Osteoblast (primary cell): ENCODE data around the gene ZNF775. TPM values are rescaled to one million over a fixed set of nuclear protein-coding genes. Genes with fewer than 3 reads are reported as not detected.

ENCODE experiments used
- DNase-seq: peaks from one replicate; pipeline ENCODE4 v3.0.0; 2011; ENCODE audit warnings: low spot score, mixed read lengths; ENCODE audit not compliant: insufficient read length; ENCODE audit errors: missing footprints
- H2AFZ ChIP-seq: 2 replicates; pipeline ENCODE4 v1.6.0; 2011; ENCODE audit warnings: mild to moderate bottlenecking, low read length
- H3K27ac ChIP-seq: 2 replicates; pipeline ENCODE4 v1.5.1; 2011; ENCODE audit warnings: mild to moderate bottlenecking, low read depth, low read length, moderate library complexity
- H3K27me3 ChIP-seq: 2 replicates; pipeline ENCODE4 v1.6.0; 2012; ENCODE audit warnings: mild to moderate bottlenecking, control low read depth, inconsistent platforms, low read length, moderate library complexity; ENCODE audit not compliant: insufficient read depth
- H3K36me3 ChIP-seq: 2 replicates; pipeline ENCODE4 v1.5.1; 2011; ENCODE audit warnings: mild to moderate bottlenecking, low read length, control low read depth, moderate library complexity; ENCODE audit not compliant: insufficient read depth
- H3K4me1 ChIP-seq: 2 replicates; pipeline ENCODE4 v1.5.1; 2011; ENCODE audit warnings: mild to moderate bottlenecking, low read length, control low read depth, moderate library complexity; ENCODE audit not compliant: insufficient read depth
- H3K4me2 ChIP-seq: 2 replicates; pipeline ENCODE4 v1.6.0; 2011; ENCODE audit warnings: mild to moderate bottlenecking, low read length; ENCODE audit not compliant: insufficient read depth
- H3K4me3 ChIP-seq: fragments of 200-600 bp; sonication (generic); 3 replicates; pipeline ENCODE4 v1.5.1; 2012; ENCODE audit warnings: mild to moderate bottlenecking, low read length, inconsistent platforms; ENCODE audit not compliant: insufficient read depth
- H3K79me2 ChIP-seq: 2 replicates; pipeline ENCODE4 v1.6.0; 2012; ENCODE audit warnings: mild to moderate bottlenecking, low read length, control low read depth, inconsistent platforms; ENCODE audit not compliant: insufficient read depth
- H3K9me3 ChIP-seq: 2 replicates; pipeline ENCODE4 v1.5.1; 2011; ENCODE audit warnings: low read depth, low read length, control low read depth
- H4K20me1 ChIP-seq: 2 replicates; pipeline ENCODE4 v1.6.0; 2012; ENCODE audit warnings: mild to moderate bottlenecking, low read length, control low read depth; ENCODE audit not compliant: insufficient read depth
- total RNA-seq: library from RNA; depleted of rRNA; stranded (reverse); fragments of >200 nt; gene quantifications from 2 replicates; pipeline ENCODE4 v1.2.3, GENCODE V29; 2012
- TF ChIP-seq, protein P1 (sequence below): IDR thresholded peaks from 2 replicates; pipeline ENCODE4 v1.5.1; 2011; ENCODE audit warnings: mild to moderate bottlenecking, low read depth, low read length, moderate library complexity; ENCODE audit errors: extremely low read depth

ZNF775 gene
- total RNA-seq, 1 donor: 6.2 TPM

DNA sequence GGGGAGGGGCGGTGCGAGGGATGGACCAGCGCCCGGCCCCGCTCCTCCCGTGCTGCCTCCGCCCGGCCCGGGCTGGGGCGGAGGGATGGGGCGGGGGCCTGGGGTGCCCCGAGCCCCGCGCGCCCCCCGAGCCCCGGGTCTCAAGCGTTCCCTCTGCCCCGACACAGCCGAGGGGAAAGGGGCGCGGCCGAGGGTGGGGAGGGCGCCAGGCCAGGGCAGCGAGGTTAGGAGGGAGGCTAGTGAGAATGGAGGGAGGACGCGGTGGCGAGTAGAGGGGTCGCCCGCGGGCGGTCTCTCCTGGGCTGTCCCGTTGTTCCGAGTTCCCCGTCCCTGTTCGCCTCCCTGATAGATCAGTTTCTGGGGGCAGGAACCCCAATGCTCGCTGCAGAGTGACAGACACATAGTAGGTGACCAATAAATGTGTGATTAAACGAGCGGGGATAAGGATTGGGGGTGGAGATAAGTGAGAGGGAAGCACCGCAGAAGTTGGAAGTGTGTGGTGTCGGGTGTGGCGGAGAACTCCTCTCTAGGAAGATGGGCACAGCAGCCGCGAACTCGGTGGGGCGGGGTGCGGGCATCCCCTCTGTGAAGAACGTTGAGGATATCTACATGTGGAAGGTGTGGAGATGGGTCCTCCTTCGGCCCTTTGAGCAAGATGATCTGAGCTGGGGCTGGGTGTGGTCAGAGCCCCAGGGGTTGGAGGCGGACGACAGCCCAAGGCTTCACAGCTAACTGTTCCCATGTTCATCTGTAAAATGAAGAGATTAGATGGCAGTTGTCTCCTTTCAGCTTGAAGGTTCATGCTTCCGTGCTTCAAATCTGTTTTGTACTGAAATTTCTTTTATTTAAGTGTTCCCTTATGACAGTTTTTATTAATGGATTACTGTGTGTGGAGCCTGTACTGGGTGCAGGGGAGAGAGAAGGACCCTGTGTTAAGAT, 580 bp downstream of the ZNF775 start:
- TF ChIP-seq, protein P1, sequence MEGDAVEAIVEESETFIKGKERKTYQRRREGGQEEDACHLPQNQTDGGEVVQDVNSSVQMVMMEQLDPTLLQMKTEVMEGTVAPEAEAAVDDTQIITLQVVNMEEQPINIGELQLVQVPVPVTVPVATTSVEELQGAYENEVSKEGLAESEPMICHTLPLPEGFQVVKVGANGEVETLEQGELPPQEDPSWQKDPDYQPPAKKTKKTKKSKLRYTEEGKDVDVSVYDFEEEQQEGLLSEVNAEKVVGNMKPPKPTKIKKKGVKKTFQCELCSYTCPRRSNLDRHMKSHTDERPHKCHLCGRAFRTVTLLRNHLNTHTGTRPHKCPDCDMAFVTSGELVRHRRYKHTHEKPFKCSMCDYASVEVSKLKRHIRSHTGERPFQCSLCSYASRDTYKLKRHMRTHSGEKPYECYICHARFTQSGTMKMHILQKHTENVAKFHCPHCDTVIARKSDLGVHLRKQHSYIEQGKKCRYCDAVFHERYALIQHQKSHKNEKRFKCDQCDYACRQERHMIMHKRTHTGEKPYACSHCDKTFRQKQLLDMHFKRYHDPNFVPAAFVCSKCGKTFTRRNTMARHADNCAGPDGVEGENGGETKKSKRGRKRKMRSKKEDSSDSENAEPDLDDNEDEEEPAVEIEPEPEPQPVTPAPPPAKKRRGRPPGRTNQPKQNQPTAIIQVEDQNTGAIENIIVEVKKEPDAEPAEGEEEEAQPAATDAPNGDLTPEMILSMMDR: no peak
- peak; percentile 89 for DNase-seq
- H3K27ac ChIP-seq: no peak overlapping the region

DNA sequence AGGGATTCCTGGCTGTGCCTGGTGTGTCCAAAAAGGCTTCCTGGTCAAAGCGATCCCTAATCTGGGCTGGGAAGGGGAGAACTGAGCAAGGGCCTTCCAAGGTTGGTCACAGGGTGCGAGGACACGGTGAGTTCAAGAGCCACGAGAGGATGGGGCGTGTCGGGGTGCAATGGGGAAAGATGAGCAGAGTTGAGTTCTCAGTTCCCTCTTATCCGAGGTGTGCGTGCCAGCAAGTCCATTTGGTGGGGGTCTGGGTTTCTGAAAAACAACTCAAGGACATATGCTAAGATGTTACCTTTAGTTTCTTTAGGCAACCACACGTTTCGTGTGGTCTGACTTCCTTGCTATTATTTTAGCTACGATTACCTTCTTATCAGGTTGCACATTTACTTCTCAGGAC, 1.3 kb downstream of the ZNF775 start:
- Histone ChIP-seq H2AFZ (no peak overlapping the region), H3K4me1 (peaks cover 14% of the 10 kb centered on the region), H3K27me3 (no peaks in the 10 kb centered on the region), H3K27ac (no peak overlapping the region), H3K4me3 (no peak overlapping the region), H3K79me2 (peaks cover 35% of the 10 kb centered on the region), H3K4me2 (peak overlapping the region; percentile 95), H4K20me1 (peaks cover 7% of the 10 kb centered on the region), H3K36me3 (no peaks in the 10 kb centered on the region), H3K9me3 (no peaks in the 10 kb centered on the region)
- TF ChIP-seq, protein P1: no peak
- DNase-seq: no peak

More for the DNA sequence above, 580 bp downstream of the ZNF775 start:
- Histone ChIP-seq H3K27me3 (no peaks in the 10 kb centered on the region), H2AFZ (peak overlapping the region; percentile 95), H3K36me3 (no peaks in the 10 kb centered on the region), H3K4me1 (peaks cover 14% of the 10 kb centered on the region), H3K4me3 (peak overlapping the region; percentile 91), H4K20me1 (peaks cover 5% of the 10 kb centered on the region), H3K9me3 (no peaks in the 10 kb centered on the region), H3K79me2 (peaks cover 35% of the 10 kb centered on the region), H3K4me2 (peak overlapping the region; percentile 95)

DNA sequence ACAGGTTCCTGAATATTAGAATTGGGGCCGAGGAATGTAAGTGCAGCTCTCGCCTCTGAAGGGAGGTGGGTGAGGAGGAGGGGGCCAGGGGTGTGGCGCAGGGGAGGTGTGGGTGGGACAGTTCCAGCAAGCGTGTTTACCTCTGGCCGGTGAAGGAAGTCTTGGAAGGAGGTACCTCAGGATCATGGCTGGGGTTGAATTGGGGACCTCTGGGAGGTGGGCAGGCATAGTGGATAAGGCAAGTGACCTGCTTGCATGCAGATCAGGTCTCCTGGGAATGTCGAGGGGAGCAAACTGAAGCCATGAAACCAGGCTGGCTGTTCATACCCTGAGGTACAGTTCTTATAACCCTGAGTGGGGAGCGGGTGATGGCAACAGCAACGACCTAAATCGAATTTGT, 2.0 kb downstream of the ZNF775 start:
- TF ChIP-seq, protein P1: no peak
- H3K9me3 ChIP-seq: no peaks in the 10 kb centered on the region
- H3K4me1 ChIP-seq: peaks cover 14% of the 10 kb centered on the region
- no peak overlapping the region for H2AFZ ChIP-seq
- H3K4me2 ChIP-seq: no peak overlapping the region
- H3K27ac ChIP-seq: no peak overlapping the region
- no peaks in the 10 kb centered on the region for H3K36me3 ChIP-seq
- peak; percentile 77 for DNase-seq
- H3K79me2 ChIP-seq: peaks cover 35% of the 10 kb centered on the region
- no peaks in the 10 kb centered on the region for H3K27me3 ChIP-seq
- no peak overlapping the region for H3K4me3 ChIP-seq
- H4K20me1 ChIP-seq: peaks cover 7% of the 10 kb centered on the region

DNA sequence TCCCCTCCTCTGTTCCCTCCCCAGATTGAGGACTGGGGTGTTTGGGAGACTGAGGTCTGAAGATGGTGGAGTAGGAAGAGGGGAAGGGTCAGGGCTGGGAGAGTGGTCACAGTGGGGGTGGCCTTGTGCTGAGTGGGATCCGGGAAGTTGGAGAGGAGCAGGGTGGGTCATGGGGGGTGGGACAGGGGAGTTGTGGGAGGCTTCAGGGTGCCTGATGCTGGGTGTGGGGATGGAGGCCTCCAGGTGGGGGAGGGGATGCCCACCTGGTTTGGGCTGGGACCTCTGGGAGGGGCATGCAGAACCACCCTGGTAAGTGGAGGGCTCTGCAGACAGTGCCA, 2.6 kb downstream of the ZNF775 start:
- no peaks in the 10 kb centered on the region for H3K27me3 ChIP-seq
- no peak overlapping the region for H3K27ac ChIP-seq
- no peak overlapping the region for H2AFZ ChIP-seq
- no peaks in the 10 kb centered on the region for H3K36me3 ChIP-seq
- peaks cover 35% of the 10 kb centered on the region for H3K79me2 ChIP-seq
- peak; percentile 47 for DNase-seq
- H3K4me2 ChIP-seq: no peak overlapping the region
- H4K20me1 ChIP-seq: peaks cover 7% of the 10 kb centered on the region
- H3K4me1 ChIP-seq: peaks cover 14% of the 10 kb centered on the region
- no peaks in the 10 kb centered on the region for H3K9me3 ChIP-seq
- TF ChIP-seq, protein P1: no peak
- H3K4me3 ChIP-seq: no peak overlapping the region
